SK-N-SH (cell line): ENCODE results near the gene CYP26B1. TPM values are rescaled to one million over a fixed set of nuclear protein-coding genes. Genes with fewer than 3 reads are reported as not detected.

Experiments used
- CTCF ChIA-PET: fragments of 300-600, 350-600 bp; formaldehyde crosslinking; extraction: SDS; loops from one replicate; lab custom pipeline; 2021; lab: Yijun Ruan, JAX
- POLR2A ChIA-PET: fragments of 350-600 bp; sonication (Branson Sonifier 250); formaldehyde crosslinking; extraction: SDS; loops from one replicate; lab custom pipeline; 2020; ENCODE audit warnings: antibody characterized with exemption, inconsistent platforms; lab: Yijun Ruan, JAX
- DNase-seq: peaks from one replicate; pipeline ENCODE4 v3.0.0; 2012
- H2AFZ ChIP-seq: fragments of 200-600 bp; sonication (generic); 2 replicates; pipeline ENCODE4 v1.8.1; 2016; ENCODE audit warnings: antibody characterized with exemption, mild to moderate bottlenecking, low read depth
- H3F3A ChIP-seq: fragments of 200-600 bp; sonication (generic); replicated peaks from 2 replicates; pipeline ENCODE3; 2016; ENCODE audit warnings: antibody characterized with exemption, mild to moderate bottlenecking; ENCODE audit not compliant: insufficient read depth
- H3K27ac ChIP-seq, 2 experiments: fragments of 200-500 bp in 1 of 2; fragments of 200-600 bp in 1 of 2; sonication (Bioruptor generic) in 1 of 2; sonication (generic), shearing (Covaris generic) in 1 of 2; 2 replicates each; pipeline versions ENCODE4 v1.5.1 to v1.6.1; 2014 to 2016; ENCODE audit warnings: low read depth in 2 of 2, inconsistent platforms in 1 of 2, low read length in 1 of 2, mild to moderate bottlenecking in 1 of 2, mixed read lengths in 1 of 2
- H3K27me3 ChIP-seq: fragments of 200-600 bp; sonication (generic), shearing (Covaris generic); 2 replicates; pipeline ENCODE4 v1.6.1; 2016; ENCODE audit warnings: mixed run types; ENCODE audit not compliant: insufficient read depth
- H3K36me3 ChIP-seq, 2 experiments: fragments of 200-500 bp in 1 of 2; fragments of 200-600 bp in 1 of 2; sonication (Bioruptor generic) in 1 of 2; sonication (generic) in 1 of 2; replicated peaks in 1 of 2; 2 replicates each; pipeline versions ENCODE3 to v1.5.1; 2014 to 2016; ENCODE audit warnings: low read length in 1 of 2, mild to moderate bottlenecking in 1 of 2; ENCODE audit not compliant: insufficient read depth in 2 of 2, control insufficient read depth in 1 of 2
- H3K4me1 ChIP-seq, 2 experiments: fragments of 200-500 bp in 1 of 2; fragments of 200-600 bp in 1 of 2; sonication (Bioruptor generic) in 1 of 2; sonication (generic), shearing (Covaris generic) in 1 of 2; 2 replicates each; pipeline versions ENCODE4 v1.5.1 to v1.6.1; 2014 to 2016; ENCODE audit warnings: low read depth in 1 of 2, low read length in 1 of 2, mixed run types in 1 of 2; ENCODE audit not compliant: insufficient read depth in 2 of 2, control insufficient read depth in 1 of 2
- H3K4me2 ChIP-seq: fragments of 200-600 bp; sonication (generic), shearing (Covaris generic); 2 replicates; pipeline ENCODE4 v1.6.1; 2017; ENCODE audit warnings: mixed run types
- H3K4me3 ChIP-seq, 2 experiments: fragments of 200-500 bp in 1 of 2; fragments of 200-600 bp in 1 of 2; sonication (Bioruptor generic) in 1 of 2; sonication (generic), shearing (Covaris generic) in 1 of 2; 2 replicates each; pipeline versions ENCODE4 v1.5.1 to v1.8.1; 2014 to 2016; ENCODE audit warnings: low read depth in 2 of 2, inconsistent platforms in 1 of 2, low read length in 1 of 2, mild to moderate bottlenecking in 1 of 2, mixed read lengths in 1 of 2, moderate library complexity in 1 of 2
- H3K79me2 ChIP-seq: fragments of 200-600 bp; sonication (generic); 2 replicates; pipeline ENCODE4 v1.8.1; 2017; ENCODE audit warnings: mild to moderate bottlenecking; ENCODE audit not compliant: insufficient read depth
- H3K9ac ChIP-seq: fragments of 200-600 bp; sonication (generic); 2 replicates; pipeline ENCODE4 v1.6.1; 2017; ENCODE audit warnings: mixed run types
- H3K9me2 ChIP-seq: fragments of 200-600 bp; sonication (generic); 2 replicates; pipeline ENCODE4 v1.6.1; 2017; ENCODE audit warnings: mixed run types
- H3K9me3 ChIP-seq: fragments of 200-600 bp; sonication (generic); 2 replicates; pipeline ENCODE4 v1.6.1; 2017; ENCODE audit warnings: mixed run types, mild to moderate bottlenecking, moderate library complexity
- H4K20me1 ChIP-seq: fragments of 200-600 bp; sonication (generic); 2 replicates; pipeline ENCODE4 v1.6.1; 2017; ENCODE audit warnings: mild to moderate bottlenecking, mixed run types; ENCODE audit not compliant: insufficient read depth
- MEF2A ChIP-seq: IDR thresholded peaks from 2 replicates; pipeline ENCODE4 v1.4.0; 2012; ENCODE audit warnings: low read depth, borderline replicate concordance
- RXRA ChIP-seq: IDR thresholded peaks from 2 replicates; pipeline ENCODE4 v1.4.0; 2012; ENCODE audit warnings: low read depth, mild to moderate bottlenecking, borderline replicate concordance
- SMC3 ChIP-seq: IDR thresholded peaks from 2 replicates; pipeline ENCODE4 v1.6.1; 2012; ENCODE audit warnings: low read depth, low read length, improper control_type of control experiment
- TCF12 ChIP-seq: IDR thresholded peaks from 2 replicates; pipeline ENCODE4 v1.4.0; 2012
- TEAD4 ChIP-seq: IDR thresholded peaks from 2 replicates; pipeline ENCODE4 v1.4.0; 2012; ENCODE audit warnings: mild to moderate bottlenecking, borderline replicate concordance; ENCODE audit not compliant: insufficient read depth
- WGBS: methylation state at CpG from one replicate; pipeline ENCODE4 v1.1.6; 2017; ENCODE audit warnings: low lambda C conversion rate; 5-methylcytosine and 5-hydroxymethylcytosine counted together
- polyA plus RNA-seq, 3 experiments: library from polyadenylated mRNA; depleted of rRNA; stranded (reverse); fragments of >200 nt; gene quantifications; 2 replicates each; pipeline ENCODE4 v1.2.3, GENCODE V29; 2012
- TF ChIP-seq, protein P1 (sequence below): IDR thresholded peaks from 2 replicates; pipeline ENCODE4; 2012
- TF ChIP-seq, protein P2 (sequence below): IDR thresholded peaks from 2 replicates; pipeline ENCODE4 v1.4.0; 2012; ENCODE audit warnings: low read depth, borderline replicate concordance
- TF ChIP-seq, protein P3 (sequence below): fragments of 150-350 bp; IDR thresholded peaks from 2 replicates; pipeline ENCODE4 v1.6.1; 2016; ENCODE audit warnings: mild to moderate bottlenecking, low read depth, low read length
- TF ChIP-seq, protein P4 (sequence below): fragments of 150-350 bp; IDR thresholded peaks from 2 replicates; pipeline ENCODE4 v1.6.1; 2017; ENCODE audit warnings: antibody characterized with exemption, low read length, low read depth, borderline replicate concordance

CYP26B1 gene
- polyA plus RNA-seq, 1 of the 3 experiments (the other 2 are of a cell fraction): 0.33 TPM

DNA sequence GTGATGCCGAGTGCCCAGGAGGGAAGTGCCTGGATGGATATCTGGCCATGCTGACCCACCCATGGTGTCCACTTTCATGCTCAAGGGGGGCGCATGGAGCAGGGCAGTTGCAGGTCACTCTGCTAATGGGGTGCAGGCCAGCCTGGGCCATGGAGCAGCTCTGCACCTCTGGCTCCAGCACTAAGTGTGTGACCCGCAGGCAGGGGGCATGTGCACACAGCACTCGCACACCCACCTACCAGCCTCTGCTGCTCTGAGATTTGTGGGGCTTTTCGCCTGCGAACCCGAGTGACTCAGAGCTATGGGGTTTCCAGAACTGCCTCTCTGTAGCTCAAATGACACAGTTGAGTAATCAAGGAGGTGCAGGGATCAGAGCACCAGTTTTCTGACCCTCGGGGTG lies 66.2 kb downstream of the CYP26B1 start (continued):
- TF ChIP-seq, protein P1, sequence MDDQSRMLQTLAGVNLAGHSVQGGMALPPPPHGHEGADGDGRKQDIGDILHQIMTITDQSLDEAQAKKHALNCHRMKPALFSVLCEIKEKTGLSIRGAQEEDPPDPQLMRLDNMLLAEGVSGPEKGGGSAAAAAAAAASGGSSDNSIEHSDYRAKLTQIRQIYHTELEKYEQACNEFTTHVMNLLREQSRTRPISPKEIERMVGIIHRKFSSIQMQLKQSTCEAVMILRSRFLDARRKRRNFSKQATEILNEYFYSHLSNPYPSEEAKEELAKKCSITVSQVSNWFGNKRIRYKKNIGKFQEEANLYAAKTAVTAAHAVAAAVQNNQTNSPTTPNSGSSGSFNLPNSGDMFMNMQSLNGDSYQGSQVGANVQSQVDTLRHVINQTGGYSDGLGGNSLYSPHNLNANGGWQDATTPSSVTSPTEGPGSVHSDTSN: no peak
- TF ChIP-seq MEF2A (no peak), TEAD4 (no peak), SMC3 (no peak), TCF12 (no peak)
- TF ChIP-seq, protein P2, sequence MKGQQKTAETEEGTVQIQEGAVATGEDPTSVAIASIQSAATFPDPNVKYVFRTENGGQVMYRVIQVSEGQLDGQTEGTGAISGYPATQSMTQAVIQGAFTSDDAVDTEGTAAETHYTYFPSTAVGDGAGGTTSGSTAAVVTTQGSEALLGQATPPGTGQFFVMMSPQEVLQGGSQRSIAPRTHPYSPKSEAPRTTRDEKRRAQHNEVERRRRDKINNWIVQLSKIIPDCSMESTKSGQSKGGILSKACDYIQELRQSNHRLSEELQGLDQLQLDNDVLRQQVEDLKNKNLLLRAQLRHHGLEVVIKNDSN: no peak
- TF ChIP-seq, protein P3, sequence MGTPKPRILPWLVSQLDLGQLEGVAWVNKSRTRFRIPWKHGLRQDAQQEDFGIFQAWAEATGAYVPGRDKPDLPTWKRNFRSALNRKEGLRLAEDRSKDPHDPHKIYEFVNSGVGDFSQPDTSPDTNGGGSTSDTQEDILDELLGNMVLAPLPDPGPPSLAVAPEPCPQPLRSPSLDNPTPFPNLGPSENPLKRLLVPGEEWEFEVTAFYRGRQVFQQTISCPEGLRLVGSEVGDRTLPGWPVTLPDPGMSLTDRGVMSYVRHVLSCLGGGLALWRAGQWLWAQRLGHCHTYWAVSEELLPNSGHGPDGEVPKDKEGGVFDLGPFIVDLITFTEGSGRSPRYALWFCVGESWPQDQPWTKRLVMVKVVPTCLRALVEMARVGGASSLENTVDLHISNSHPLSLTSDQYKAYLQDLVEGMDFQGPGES: no peak

DNA sequence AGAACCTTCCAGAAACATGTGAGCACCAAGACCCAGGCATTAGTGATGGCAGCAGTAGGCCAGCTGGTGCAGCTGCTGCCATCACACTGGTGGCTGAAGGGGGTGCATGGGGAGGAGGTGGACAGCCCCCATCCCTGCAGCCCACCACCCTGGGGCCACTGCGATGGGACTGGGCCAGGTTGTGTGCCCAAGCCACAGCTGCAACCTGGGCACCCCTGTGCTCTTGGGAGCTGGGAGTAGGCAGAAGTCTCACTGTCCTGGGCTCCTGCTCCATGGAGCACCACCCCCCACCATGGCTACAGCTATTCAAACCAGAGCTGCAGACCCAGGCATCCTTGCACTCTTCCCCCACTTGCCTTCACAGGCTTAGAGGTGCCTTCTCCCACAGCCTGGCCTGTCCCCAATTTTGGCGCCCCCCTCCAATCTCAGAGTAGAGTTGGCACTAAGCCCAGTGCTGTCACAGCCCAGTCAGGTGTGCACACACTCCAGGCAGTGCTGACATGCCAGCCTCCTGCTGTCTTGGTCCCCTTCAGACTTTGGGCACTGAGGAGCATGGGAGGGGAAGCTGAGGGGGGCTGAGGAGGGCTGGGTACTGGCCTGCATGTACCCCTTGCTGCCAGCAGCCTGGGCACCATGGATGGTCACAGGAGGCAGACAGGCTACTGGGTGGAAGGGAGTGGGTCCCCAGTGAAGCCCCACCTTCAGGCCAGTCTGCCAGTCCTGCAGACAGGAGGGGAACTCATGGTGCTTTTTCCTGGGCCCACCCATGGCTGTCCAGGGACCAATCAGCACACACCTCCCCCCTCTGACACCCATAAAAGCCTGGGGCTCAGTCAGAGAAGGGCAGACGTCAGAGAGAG lies 67.1 kb downstream of the CYP26B1 start:
- CTCF ChIA-PET: interaction anchor here (0.6 kb wide), 1 partner anchor 157 kb away, joined by 3 read pairs; no protein-coding TSS in a partner anchor
- POLR2A ChIA-PET: no interaction called here

More for the DNA sequence above, 67.1 kb downstream of the CYP26B1 start:
- Histone ChIP-seq H2AFZ (no peak overlapping the region), H4K20me1 (no peaks in the 10 kb centered on the region), H3K4me1 (no peaks in the 10 kb centered on the region), H3K9ac (no peak overlapping the region), H3K27ac (no peak overlapping the region), H3K36me3 (no peaks in the 10 kb centered on the region), H3K4me3 (no peak overlapping the region), H3K27me3 (no peaks in the 10 kb centered on the region), H3K9me3 (no peaks in the 10 kb centered on the region), H3K9me2 (no peaks in the 10 kb centered on the region), H3K4me2 (no peak overlapping the region), H3F3A (no peaks in the 10 kb centered on the region), H3K79me2 (no peaks in the 10 kb centered on the region)
- TF ChIP-seq RXRA: no peak
- TF ChIP-seq, protein P4, sequence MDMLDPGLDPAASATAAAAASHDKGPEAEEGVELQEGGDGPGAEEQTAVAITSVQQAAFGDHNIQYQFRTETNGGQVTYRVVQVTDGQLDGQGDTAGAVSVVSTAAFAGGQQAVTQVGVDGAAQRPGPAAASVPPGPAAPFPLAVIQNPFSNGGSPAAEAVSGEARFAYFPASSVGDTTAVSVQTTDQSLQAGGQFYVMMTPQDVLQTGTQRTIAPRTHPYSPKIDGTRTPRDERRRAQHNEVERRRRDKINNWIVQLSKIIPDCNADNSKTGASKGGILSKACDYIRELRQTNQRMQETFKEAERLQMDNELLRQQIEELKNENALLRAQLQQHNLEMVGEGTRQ: no peak
- DNase-seq: no peak
- 0% methylated on average over 1 of the region's 3 CpGs for WGBS
